Neural cell (in vitro differentiated cells): Measurements from ENCODE around the gene MLC1. TPM values are rescaled to one million over a fixed set of nuclear protein-coding genes. Genes with fewer than 3 reads are reported as not detected.

Source experiments
- H2AFZ ChIP-seq: fragments of 200-600, 300-800 bp; sonication (generic), shearing (Covaris generic); 2 replicates; pipeline ENCODE4 v1.6.0; 2014; ENCODE audit warnings: low read depth, mild to moderate bottlenecking, antibody characterized with exemption, low read length, moderate library complexity
- H3F3A ChIP-seq: fragments of 200-600 bp; shearing (Covaris generic); 2 replicates; pipeline ENCODE4 v1.6.1; 2016; ENCODE audit warnings: mild to moderate bottlenecking, moderate library complexity, mixed read lengths, antibody characterized with exemption, low read length; ENCODE audit not compliant: insufficient read depth, poor library complexity, severe bottlenecking
- H3K27ac ChIP-seq: fragments of 200-600, 300-800 bp; sonication (generic), shearing (Covaris generic); 2 replicates; pipeline ENCODE4 v1.5.1; 2014; ENCODE audit warnings: mild to moderate bottlenecking, low read length, moderate library complexity
- H3K27me3 ChIP-seq: fragments of 300-800, 200-600 bp; sonication (generic), shearing (Covaris generic); 2 replicates; pipeline ENCODE4 v1.6.0; 2014; ENCODE audit warnings: mild to moderate bottlenecking, low read depth, low read length, moderate library complexity; ENCODE audit not compliant: insufficient read depth
- H3K36me3 ChIP-seq: fragments of 300-800, 200-600 bp; sonication (generic), shearing (Covaris generic); 2 replicates; pipeline ENCODE4 v1.5.1; 2014; ENCODE audit warnings: mild to moderate bottlenecking, antibody characterized with exemption, low read length, moderate library complexity; ENCODE audit not compliant: insufficient read depth
- H3K4me2 ChIP-seq: fragments of 300-800, 200-600 bp; sonication (generic), shearing (Covaris generic); 2 replicates; pipeline ENCODE4 v1.6.0; 2014; ENCODE audit warnings: mild to moderate bottlenecking, low read length
- H3K4me3 ChIP-seq: fragments of 300-800, 200-600 bp; sonication (generic), shearing (Covaris generic); 2 replicates; pipeline ENCODE4 v1.5.1; 2014; ENCODE audit warnings: mild to moderate bottlenecking, low read length, moderate library complexity
- H3K79me2 ChIP-seq: fragments of 200-600 bp; shearing (Covaris generic); replicated peaks from 2 replicates; pipeline ENCODE4 v1.6.0; 2014; ENCODE audit warnings: mild to moderate bottlenecking, low read length, moderate library complexity; ENCODE audit not compliant: insufficient read depth
- H3K9ac ChIP-seq: fragments of 300-800, 200-600 bp; sonication (generic), shearing (Covaris generic); 2 replicates; pipeline ENCODE4 v1.6.1; 2016; ENCODE audit warnings: mild to moderate bottlenecking, low read length, mixed read lengths
- H3K9me2 ChIP-seq: fragments of 200-600 bp; shearing (Covaris generic); 2 replicates; pipeline ENCODE4 v1.6.1; 2016; ENCODE audit warnings: mild to moderate bottlenecking, low read length, mixed read lengths; ENCODE audit not compliant: insufficient read depth
- H3K9me3 ChIP-seq: fragments of 200-600, 300-800 bp; sonication (generic), shearing (Covaris generic); 2 replicates; pipeline ENCODE4 v1.6.1; 2016; ENCODE audit warnings: mild to moderate bottlenecking, mixed run types, low read length, moderate library complexity, mixed read lengths
- H4K20me1 ChIP-seq: fragments of 200-600 bp; shearing (Covaris generic); 2 replicates; pipeline ENCODE4 v1.6.1; 2016; ENCODE audit warnings: mild to moderate bottlenecking, mixed run types; ENCODE audit not compliant: insufficient read depth
- EP300 ChIP-seq: fragments of 450-650 bp; conservative IDR thresholded peaks from 2 replicates; pipeline ENCODE4 v1.6.1; 2014; ENCODE audit warnings: antibody characterized with exemption, mild to moderate bottlenecking, moderate library complexity; ENCODE audit not compliant: poor library complexity, severe bottlenecking
- EZH2 ChIP-seq: fragments of 200-600, 300-800 bp; shearing (Covaris generic), sonication (generic); IDR thresholded peaks from 2 replicates; pipeline ENCODE4 v1.6.1; 2014; ENCODE audit warnings: antibody characterized with exemption, low read length, borderline replicate concordance, mild to moderate bottlenecking; ENCODE audit not compliant: insufficient read depth, poor library complexity, severe bottlenecking
- MXI1 ChIP-seq: fragments of 450-650 bp; conservative IDR thresholded peaks from 2 replicates; pipeline ENCODE4 v1.6.1; 2014; ENCODE audit warnings: antibody characterized with exemption, mild to moderate bottlenecking; ENCODE audit not compliant: poor library complexity, severe bottlenecking
- POLR2AphosphoS5 ChIP-seq: IDR thresholded peaks from 2 replicates; pipeline ENCODE4 v1.6.1; 2012
- RAD21 ChIP-seq: fragments of 450-650 bp; conservative IDR thresholded peaks from 2 replicates; pipeline ENCODE4 v1.6.1; 2014; ENCODE audit warnings: antibody characterized with exemption, mild to moderate bottlenecking, moderate library complexity
- REST ChIP-seq: IDR thresholded peaks from 2 replicates; pipeline ENCODE4 v1.6.1; 2012; ENCODE audit warnings: borderline replicate concordance
- SMC3 ChIP-seq: fragments of 450-650 bp; conservative IDR thresholded peaks from 2 replicates; pipeline ENCODE4 v1.6.1; 2014; ENCODE audit warnings: antibody characterized with exemption, mild to moderate bottlenecking, moderate library complexity; ENCODE audit not compliant: poor library complexity
- TAF1 ChIP-seq: IDR thresholded peaks from 2 replicates; pipeline ENCODE4 v1.6.1; 2012; ENCODE audit warnings: low read depth
- polyA plus RNA-seq: library from polyadenylated mRNA; depleted of rRNA; stranded (reverse); fragments of >200 nt; gene quantifications from 2 replicates; pipeline ENCODE4 v1.2.3, GENCODE V29; 2014
- TF ChIP-seq, protein P1 (sequence below): fragments of 450-650 bp; IDR thresholded peaks from 2 replicates; pipeline ENCODE4 v1.5.1; 2014; ENCODE audit warnings: antibody characterized with exemption, mild to moderate bottlenecking, moderate library complexity; ENCODE audit not compliant: poor library complexity, severe bottlenecking

MLC1 gene
- polyA plus RNA-seq, 1 donor from 2014 or later, result not detected

DNA sequence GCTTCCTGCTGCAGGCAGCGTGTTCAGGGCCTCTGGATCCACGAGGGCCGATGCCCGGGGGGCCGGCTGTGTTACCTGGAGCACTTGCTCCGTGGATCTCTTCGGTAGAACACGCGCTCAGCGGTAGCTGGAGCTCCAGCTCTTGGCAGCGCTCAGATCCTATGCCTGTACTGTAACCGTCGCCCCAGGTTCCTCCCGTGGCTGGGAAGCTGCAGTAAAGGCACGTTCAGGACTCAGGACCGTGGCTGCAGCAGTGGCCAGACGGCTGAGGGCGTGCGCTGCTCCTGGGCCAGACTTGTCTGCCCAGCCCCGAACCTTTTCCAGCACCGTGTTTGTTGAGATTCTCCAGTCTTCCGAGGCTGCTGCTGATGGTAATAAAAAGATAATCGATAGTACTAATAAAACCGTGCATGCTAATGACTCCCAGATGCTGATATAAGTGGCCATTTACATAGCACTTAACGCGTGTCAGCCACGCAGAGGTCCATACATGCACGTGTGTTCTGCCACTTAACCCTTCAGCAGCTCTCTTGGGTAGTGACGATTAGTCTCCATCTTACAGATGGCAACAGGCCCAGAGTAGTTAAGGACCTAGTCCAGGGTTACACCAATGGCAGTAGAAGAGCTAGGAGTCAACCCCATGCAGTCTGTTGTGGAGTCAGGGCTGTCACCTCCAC is 6.0 kb upstream of the MLC1 start:
- Histone ChIP-seq H3K27me3 (no peaks in the 10 kb centered on the region), H3F3A (no peaks in the 10 kb centered on the region), H3K9me2 (no peaks in the 10 kb centered on the region), H4K20me1 (no peaks in the 10 kb centered on the region), H2AFZ (no peak overlapping the region), H3K4me3 (no peak overlapping the region), H3K9me3 (no peaks in the 10 kb centered on the region), H3K36me3 (no peaks in the 10 kb centered on the region), H3K79me2 (no peaks in the 10 kb centered on the region), H3K27ac (no peak overlapping the region), H3K9ac (no peak overlapping the region), H3K4me2 (no peak overlapping the region)
- no peak for TF ChIP-seq SMC3
- TF ChIP-seq EP300, result no peak
- TF ChIP-seq REST, result no peak

GRCh38 chr22:50090412-50090714 is 5.1 kb upstream of the MLC1 start:
- no peaks in the 10 kb centered on the region for H3K9me2 ChIP-seq

More at GRCh38 chr22:50090412-50090714, 5.1 kb upstream of the MLC1 start:
- no peaks in the 10 kb centered on the region for H3F3A ChIP-seq
- no peaks in the 10 kb centered on the region for H3K79me2 ChIP-seq
- no peaks in the 10 kb centered on the region for H3K9me3 ChIP-seq
- TF ChIP-seq TAF1, result no peak
- TF ChIP-seq REST, result no peak
- no peak for TF ChIP-seq EZH2
- TF ChIP-seq, protein P1, sequence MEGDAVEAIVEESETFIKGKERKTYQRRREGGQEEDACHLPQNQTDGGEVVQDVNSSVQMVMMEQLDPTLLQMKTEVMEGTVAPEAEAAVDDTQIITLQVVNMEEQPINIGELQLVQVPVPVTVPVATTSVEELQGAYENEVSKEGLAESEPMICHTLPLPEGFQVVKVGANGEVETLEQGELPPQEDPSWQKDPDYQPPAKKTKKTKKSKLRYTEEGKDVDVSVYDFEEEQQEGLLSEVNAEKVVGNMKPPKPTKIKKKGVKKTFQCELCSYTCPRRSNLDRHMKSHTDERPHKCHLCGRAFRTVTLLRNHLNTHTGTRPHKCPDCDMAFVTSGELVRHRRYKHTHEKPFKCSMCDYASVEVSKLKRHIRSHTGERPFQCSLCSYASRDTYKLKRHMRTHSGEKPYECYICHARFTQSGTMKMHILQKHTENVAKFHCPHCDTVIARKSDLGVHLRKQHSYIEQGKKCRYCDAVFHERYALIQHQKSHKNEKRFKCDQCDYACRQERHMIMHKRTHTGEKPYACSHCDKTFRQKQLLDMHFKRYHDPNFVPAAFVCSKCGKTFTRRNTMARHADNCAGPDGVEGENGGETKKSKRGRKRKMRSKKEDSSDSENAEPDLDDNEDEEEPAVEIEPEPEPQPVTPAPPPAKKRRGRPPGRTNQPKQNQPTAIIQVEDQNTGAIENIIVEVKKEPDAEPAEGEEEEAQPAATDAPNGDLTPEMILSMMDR, result no peak
- no peak for TF ChIP-seq RAD21
- no peak for TF ChIP-seq SMC3
- TF ChIP-seq MXI1, result no peak
- no peak for TF ChIP-seq EP300
- no peak for TF ChIP-seq POLR2AphosphoS5
- no peak overlapping the region for H3K9ac ChIP-seq
- no peaks in the 10 kb centered on the region for H4K20me1 ChIP-seq
- no peak overlapping the region for H2AFZ ChIP-seq
- no peak overlapping the region for H3K27ac ChIP-seq
- no peak overlapping the region for H3K4me2 ChIP-seq
- H3K27me3 ChIP-seq, result no peaks in the 10 kb centered on the region
- no peaks in the 10 kb centered on the region for H3K36me3 ChIP-seq
- no peak overlapping the region for H3K4me3 ChIP-seq
